Astrocyte (in vitro differentiated cells and primary cell): ENCODE measurements around the gene RAB35. TPM values are rescaled to one million over a fixed set of nuclear protein-coding genes. Genes with fewer than 3 reads are reported as not detected.

Source experiments
- DNase-seq: peaks from one replicate; pipeline ENCODE4 v3.0.0-alpha.2; 2010; ENCODE audit warnings: low read depth
- FAIRE-seq: peaks from 2 replicates; lab custom pipeline; 2011; peaks lifted over from hg19 to GRCh38; lab: Jason Lieb, UNC
- H2AFZ ChIP-seq: 2 replicates; pipeline ENCODE4 v1.6.0; 2012; ENCODE audit warnings: low read depth, low read length, inconsistent platforms
- H3K27ac ChIP-seq: 2 replicates; pipeline ENCODE4 v1.5.1; 2011; ENCODE audit warnings: low read depth, low read length, inconsistent platforms
- H3K27me3 ChIP-seq: 2 replicates; pipeline ENCODE4 v1.6.0; 2011; ENCODE audit warnings: low read length, inconsistent platforms; ENCODE audit not compliant: insufficient read depth
- H3K36me3 ChIP-seq: 2 replicates; pipeline ENCODE4 v1.5.1; 2011; ENCODE audit warnings: low read length, inconsistent platforms; ENCODE audit not compliant: insufficient read depth
- H3K4me1 ChIP-seq: 2 replicates; pipeline ENCODE4 v1.5.1; 2011; ENCODE audit warnings: low read length, inconsistent platforms; ENCODE audit not compliant: insufficient read depth
- H3K4me2 ChIP-seq: 2 replicates; pipeline ENCODE4 v1.6.0; 2012; ENCODE audit warnings: low read length, inconsistent platforms
- H3K4me3 ChIP-seq: 2 replicates; pipeline ENCODE4 v1.5.1; 2011; ENCODE audit warnings: low read depth, mild to moderate bottlenecking, low read length, inconsistent platforms; ENCODE audit not compliant: insufficient read depth
- H3K79me2 ChIP-seq: 2 replicates; pipeline ENCODE4 v1.6.0; 2012; ENCODE audit warnings: mild to moderate bottlenecking, low read length, inconsistent platforms; ENCODE audit not compliant: insufficient read depth
- H3K9ac ChIP-seq: 2 replicates; pipeline ENCODE4 v1.6.0; 2012; ENCODE audit warnings: mild to moderate bottlenecking, low read length, inconsistent platforms
- H3K9me3 ChIP-seq: 2 replicates; pipeline ENCODE4 v1.5.1; 2012; ENCODE audit warnings: low read depth, mild to moderate bottlenecking, low read length, inconsistent platforms; ENCODE audit not compliant: insufficient read depth
- H4K20me1 ChIP-seq: 2 replicates; pipeline ENCODE4 v1.6.0; 2012; ENCODE audit warnings: low read length, inconsistent platforms; ENCODE audit not compliant: insufficient read depth
- H3K27ac Mint-ChIP-seq: one replicate; pipeline ENCODE4 v1.8.0; 2021; ENCODE audit warnings: mild to moderate bottlenecking, mixed read lengths; ENCODE audit not compliant: unreplicated experiment
- H3K27me3 Mint-ChIP-seq: one replicate; pipeline ENCODE4 v1.8.0; 2021; ENCODE audit warnings: low read depth, mixed read lengths; ENCODE audit not compliant: unreplicated experiment
- H3K36me3 Mint-ChIP-seq: one replicate; pipeline ENCODE4 v1.8.0; 2021; ENCODE audit warnings: low read depth, mixed read lengths; ENCODE audit not compliant: unreplicated experiment
- H3K4me1 Mint-ChIP-seq: one replicate; pipeline ENCODE4 v1.8.0; 2021; ENCODE audit warnings: low read depth, mixed read lengths; ENCODE audit not compliant: unreplicated experiment
- H3K4me3 Mint-ChIP-seq: one replicate; pipeline ENCODE4 v1.8.0; 2021; ENCODE audit warnings: mild to moderate bottlenecking, moderate library complexity, mixed read lengths; ENCODE audit not compliant: unreplicated experiment
- H3K9me3 Mint-ChIP-seq: one replicate; pipeline ENCODE4 v1.8.0; 2021; ENCODE audit warnings: mild to moderate bottlenecking, mixed read lengths; ENCODE audit not compliant: unreplicated experiment
- CTCF ChIP-seq: IDR thresholded peaks from 2 replicates; pipeline ENCODE4 v1.5.1; 2011; ENCODE audit warnings: low read depth, mild to moderate bottlenecking, inconsistent platforms, low read length, moderate library complexity; ENCODE audit not compliant: insufficient read depth
- EZH2 ChIP-seq: IDR thresholded peaks from 2 replicates; pipeline ENCODE4 v1.6.1; 2012; ENCODE audit warnings: mild to moderate bottlenecking, low read length, inconsistent platforms; ENCODE audit not compliant: insufficient read depth
- total RNA-seq: library from RNA; stranded (reverse); gene quantifications from 2 replicates; pipeline ENCODE4 v1.2.1, GENCODE V29; 2021

The RAB35 gene
- total RNA-seq, 1 donor from 2014 or later = 63.3 TPM

DNA sequence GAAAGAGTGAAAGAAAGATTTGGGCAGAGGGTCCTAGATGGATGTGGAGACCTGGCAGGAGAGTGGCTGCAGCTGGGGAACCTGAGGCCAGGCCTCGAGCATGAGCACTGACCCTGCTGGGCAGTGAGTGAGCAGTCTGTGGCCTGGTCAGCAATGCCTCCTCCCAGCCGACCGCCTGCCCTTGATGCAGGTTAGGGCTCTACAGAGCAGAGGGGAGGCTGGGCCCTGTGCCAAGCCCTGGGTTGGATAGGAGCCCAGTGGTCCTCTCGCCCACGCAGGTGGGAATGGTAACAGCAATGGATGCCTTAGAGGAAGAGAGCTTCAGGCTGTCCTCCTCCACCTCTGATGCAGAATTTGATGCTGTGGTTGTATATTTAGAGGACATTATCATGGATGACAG lies 59.8 kb downstream of the RAB35 start:
- TF ChIP-seq CTCF (no peak), EZH2 (no peak)
- Histone ChIP-seq H3K4me3 (no peak overlapping the region), H3K9me3 (no peaks in the 10 kb centered on the region), H3K4me1 (no peaks in the 10 kb centered on the region), H3K27me3 (peaks cover 9% of the 10 kb centered on the region), H3K9ac (no peak overlapping the region), H3K79me2 (no peaks in the 10 kb centered on the region), H3K4me2 (no peak overlapping the region), H3K36me3 (no peaks in the 10 kb centered on the region), H3K27ac (no peak overlapping the region), H2AFZ (no peak overlapping the region), H4K20me1 (no peaks in the 10 kb centered on the region)
- Mint-ChIP-seq H3K9me3 (peaks cover 2% of the 10 kb centered on the region), H3K27ac (no peak overlapping the region), H3K4me3 (no peak overlapping the region), H3K36me3 (no peaks in the 10 kb centered on the region), H3K4me1 (no peaks in the 10 kb centered on the region), H3K27me3 (no peaks in the 10 kb centered on the region)
- DNase-seq = no peak
- FAIRE-seq = no peak

DNA sequence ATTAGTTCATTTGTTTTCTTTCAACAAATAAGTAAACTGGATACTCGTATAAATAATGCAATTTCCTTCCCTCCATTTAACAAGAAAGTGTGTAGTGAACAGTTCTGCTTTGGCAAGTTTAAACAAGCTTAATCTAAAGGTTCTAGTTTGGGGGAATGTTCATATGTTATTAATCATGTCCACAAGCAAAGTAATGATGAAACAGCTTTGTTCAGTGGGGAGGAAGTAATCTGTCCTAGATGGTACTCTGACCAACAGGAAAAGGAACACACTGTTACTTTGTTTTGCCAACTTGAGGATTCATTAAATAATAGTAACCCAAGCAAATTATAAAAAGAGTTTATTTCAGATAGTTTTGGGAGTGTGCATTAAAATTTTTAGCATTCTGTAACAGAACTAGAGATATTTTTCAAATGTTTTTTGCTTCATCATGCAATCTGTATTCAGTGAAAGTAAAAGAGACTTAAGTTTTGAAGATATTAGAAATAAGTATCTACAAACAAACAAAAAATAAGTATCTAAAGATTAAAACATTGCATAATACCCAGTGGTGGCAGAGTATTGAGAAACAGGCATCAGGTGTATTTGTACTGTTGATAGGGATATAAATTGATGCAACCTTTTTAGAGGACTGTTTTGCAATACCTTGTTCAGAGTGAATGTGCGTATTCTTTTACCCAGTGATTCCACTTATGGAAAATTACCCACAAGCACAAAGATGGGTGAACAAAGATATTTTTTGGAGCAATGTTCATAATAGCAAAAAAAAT lies 61.1 kb downstream of the RAB35 start:
- no peaks in the 10 kb centered on the region for H3K36me3 Mint-ChIP-seq

More for the DNA sequence above, 61.1 kb downstream of the RAB35 start:
- Histone ChIP-seq H3K9ac (no peak overlapping the region), H3K4me3 (no peak overlapping the region), H3K27ac (no peak overlapping the region), H3K27me3 (no peaks in the 10 kb centered on the region), H3K4me1 (no peaks in the 10 kb centered on the region), H3K9me3 (no peaks in the 10 kb centered on the region), H3K79me2 (no peaks in the 10 kb centered on the region), H3K36me3 (no peaks in the 10 kb centered on the region), H2AFZ (no peak overlapping the region), H3K4me2 (no peak overlapping the region), H4K20me1 (no peaks in the 10 kb centered on the region)
- peak; percentile 3 for DNase-seq
- Mint-ChIP-seq H3K27ac (no peak overlapping the region), H3K4me1 (no peaks in the 10 kb centered on the region), H3K27me3 (no peaks in the 10 kb centered on the region), H3K4me3 (no peak overlapping the region), H3K9me3 (peaks cover 2% of the 10 kb centered on the region)
- TF ChIP-seq CTCF = no peak
- no peak for TF ChIP-seq EZH2
- FAIRE-seq = no peak
